NCI-H2196 (cell line): ENCODE measurements around the gene PARK7.
"Not testable (repeated sequence)": the region's sequence is repeated elsewhere in the genome, so short reads cannot be mapped to it uniquely, and the experiment has no call there.

Source experiments
- DNase-seq: peaks from one replicate; lab custom pipeline; 2025; ENCODE audit not compliant: unreplicated experiment; lab: John Stamatoyannopoulos, UW

PARK7 gene

GRCh38 chr1:7961216-7962013, at the start of gene PARK7:
Gene PARK7 (plus strand): TSS chr1:7961711. CDS start chr1:7962786, 1,075 bp downstream.
- DNase-seq = peak; percentile 99

DNA sequence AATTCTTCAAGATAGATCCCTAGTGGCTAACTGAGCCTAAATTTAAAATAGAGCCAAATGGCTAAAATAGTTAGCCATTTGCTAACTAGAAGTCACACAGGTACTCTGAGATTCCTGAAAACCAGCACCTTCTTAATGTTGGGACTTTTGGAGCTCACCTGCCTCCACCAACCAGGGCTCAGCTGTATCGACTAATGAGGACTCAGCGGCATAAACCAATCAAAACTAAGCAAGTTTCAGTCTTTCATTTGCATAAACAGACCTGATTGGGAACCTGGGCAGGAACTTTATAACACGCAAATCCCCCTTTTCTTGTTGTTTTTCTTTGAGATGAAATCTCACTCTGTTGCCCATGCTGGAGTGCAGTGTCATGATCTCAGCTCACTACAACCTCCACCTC, 49.4 kb upstream of the PARK7 start:
- DNase-seq = no peak

DNA sequence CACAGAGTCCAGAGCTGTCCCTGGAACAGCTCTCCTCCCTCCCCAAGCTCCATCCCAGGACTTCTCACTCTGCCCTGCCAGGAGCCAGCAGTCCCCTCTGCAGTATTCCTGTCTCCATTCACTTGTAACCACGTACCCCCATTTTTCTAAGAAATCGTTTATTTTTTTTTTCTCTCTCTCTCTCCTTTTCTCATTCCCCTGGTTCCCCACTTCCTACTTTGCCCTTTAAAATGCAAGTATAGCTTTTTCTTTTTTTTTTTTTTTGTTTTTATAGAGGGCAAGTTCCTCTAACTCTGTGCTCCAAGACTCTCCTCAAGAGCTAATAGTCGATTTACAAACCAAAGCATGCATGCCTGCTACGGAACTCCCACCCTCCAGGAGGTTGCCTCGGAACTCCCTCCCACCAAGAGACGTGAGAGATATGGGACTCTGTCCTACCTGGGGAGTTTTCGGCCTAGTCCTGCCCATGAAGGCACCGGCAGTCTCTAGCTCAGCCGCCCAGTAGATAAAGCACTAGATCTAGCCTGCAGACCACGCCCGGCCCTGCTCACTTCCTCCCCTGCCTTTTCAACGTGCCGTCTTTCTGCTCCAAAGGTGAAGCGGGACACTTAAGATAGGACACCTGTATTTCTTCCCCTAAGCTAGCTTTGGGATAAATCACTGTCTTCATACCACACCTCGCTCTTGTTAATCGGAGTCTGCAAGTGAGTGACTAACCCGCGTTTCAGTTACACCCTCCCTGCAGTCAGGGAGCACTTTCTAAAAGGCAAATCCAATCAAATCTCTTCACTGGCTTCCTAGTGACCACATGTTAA, 48.6 kb upstream of the PARK7 start:
- no peak for DNase-seq

GRCh38 chr1:7915826-7916500, 45.5 kb upstream of the PARK7 start:
- no peak for DNase-seq

DNA sequence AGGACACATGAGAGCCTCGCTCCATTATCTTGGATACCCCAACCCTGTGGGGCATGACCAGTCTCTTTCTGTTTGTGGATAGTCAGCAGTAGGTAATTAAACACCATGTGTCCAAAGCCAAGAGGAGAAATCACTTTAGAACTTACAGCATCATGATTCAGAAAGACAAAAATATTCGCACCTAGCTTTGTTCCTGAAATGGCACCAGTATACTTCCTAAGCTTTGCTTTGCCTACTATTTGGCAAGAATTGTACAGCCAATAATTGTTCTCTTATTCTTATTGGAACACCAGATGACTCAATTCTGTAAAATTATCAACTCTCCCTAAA, 45.0 kb upstream of the PARK7 start:
- DNase-seq = no peak

GRCh38 chr1:7917971-7918370, 43.5 kb upstream of the PARK7 start:
- DNase-seq = not testable (repeated sequence)

- no peak for DNase-seq
Observed at GRCh38 chr1:7919880-7920279, 41.6 kb upstream of the PARK7 start.

DNA sequence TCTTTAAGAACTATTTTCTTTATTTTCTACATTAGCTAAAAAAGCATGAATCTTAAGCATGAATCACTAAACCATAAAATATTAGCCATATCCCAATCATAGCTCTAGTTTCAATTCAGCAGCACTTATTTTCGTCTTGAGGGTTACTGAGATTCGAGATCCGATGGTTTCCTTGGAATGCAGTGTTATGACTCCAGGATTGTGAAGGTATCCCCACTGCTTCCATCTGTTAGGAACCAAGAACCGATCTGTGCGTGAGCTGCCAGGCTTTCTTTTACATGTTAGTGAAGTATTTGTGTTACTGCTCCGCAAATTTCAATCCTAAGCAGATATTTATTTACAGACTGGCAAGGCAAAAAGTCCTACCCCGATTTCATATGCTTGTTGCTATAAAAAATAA, 39.7 kb upstream of the PARK7 start:
- no peak for DNase-seq

GRCh38 chr1:7922301-7922700, 39.2 kb upstream of the PARK7 start:
- DNase-seq = no peak

DNA sequence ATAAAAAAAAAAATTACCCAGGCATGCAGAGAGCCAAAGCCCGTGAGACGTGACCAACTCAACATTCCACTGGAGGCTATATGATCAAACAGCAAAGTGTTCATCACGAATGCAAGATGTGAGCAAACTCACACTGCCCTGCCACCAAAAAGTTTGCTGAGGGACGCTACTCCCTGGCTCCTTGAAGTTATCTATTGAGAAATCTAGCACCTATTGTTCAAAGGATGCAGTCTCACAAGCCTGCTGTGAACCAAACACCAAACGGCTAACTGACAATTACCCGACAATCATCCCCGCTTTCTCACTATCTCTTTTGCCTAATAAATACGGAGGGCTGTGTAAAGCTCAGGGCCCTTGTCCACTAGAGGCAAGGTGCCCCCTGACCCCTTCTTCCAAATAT, 34.5 kb upstream of the PARK7 start:
- not testable (repeated sequence) for DNase-seq

DNA sequence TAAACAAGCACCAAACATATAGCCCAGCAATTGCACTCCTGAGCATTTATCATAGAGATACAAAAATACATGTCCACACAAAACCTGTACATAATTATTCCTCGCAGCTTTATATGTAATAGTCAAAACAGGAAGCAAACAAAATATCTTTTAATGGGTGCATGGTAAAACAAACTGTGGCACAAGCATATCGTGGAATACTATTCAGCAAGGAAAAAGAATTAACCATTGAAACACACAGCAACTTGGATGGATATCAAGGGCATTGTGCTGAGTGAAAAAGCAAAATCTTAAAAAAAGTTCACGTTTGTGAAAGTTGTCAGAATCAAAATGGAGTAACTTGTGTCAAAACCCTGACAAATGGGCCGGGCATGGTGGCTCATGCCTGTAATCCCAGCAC, 33.3 kb upstream of the PARK7 start:
- no peak for DNase-seq

GRCh38 chr1:7929637-7930036, 31.9 kb upstream of the PARK7 start:
- no peak for DNase-seq

- DNase-seq = no peak
Observed at GRCh38 chr1:7930645-7931445, 30.7 kb upstream of the PARK7 start.

DNA sequence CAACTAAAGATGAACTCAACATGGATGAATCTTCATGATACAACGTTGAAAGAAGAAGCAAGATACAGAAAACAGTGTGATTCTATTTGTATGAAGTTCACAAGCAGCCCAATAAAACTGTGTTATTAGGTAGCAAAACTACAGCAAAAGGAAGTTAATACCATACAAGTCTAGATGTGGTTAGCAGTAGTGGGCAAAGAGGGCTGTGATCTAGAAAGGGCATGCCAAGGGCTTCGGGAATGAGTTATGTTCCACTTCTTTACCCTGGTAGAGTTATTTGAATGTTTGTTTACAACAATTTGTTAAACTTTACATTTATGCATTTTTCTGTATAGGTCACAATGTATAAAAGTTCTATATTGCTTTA, 30.1 kb upstream of the PARK7 start:
- no peak for DNase-seq

DNA sequence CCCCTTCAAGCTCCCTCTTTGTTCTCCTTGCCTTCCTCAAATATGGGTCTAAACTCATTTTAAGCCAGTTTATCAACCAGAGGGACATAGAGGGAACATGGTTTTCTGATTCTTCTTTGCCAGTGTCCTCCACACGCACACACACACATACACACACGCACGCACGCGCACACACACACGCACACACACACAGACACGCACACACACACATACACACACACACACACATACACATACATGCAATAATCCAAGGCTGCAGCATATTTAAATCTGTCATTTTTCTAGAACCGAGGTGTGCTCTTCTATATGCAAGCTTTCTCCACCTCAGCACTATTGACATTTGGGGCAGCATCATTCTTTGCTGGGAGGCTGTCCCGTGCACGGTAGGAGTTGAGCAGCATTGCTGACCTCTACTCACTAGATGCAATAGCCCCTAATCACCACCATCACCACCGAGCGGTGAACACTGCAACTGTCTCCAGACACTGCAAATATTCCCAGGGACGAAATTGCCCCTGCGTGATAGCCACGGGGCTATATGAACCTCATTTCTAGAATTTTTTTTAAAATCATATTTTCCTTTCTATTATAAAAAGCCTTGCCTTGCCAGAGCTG, 28.9 kb upstream of the PARK7 start:
- no peak for DNase-seq

DNA sequence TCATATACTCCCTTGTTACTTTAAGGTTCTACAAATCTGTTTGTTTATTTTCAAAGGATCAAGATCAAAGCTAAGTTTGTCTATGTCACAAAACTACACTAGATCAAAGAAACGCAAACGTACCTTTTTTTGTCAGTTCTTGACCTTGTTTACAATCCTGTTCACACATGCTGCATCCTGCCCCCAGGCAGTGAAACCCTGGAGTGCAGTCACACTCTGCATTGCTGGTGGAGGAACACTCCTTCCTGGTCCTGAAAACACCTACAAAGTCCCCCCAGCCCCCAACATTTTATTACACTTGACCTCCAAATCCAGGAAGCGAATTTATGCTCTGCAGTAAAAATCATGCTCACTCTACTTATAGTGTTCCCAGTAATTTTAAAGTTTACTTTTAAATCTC, 23.4 kb upstream of the PARK7 start:
- no peak for DNase-seq

GRCh38 chr1:7940034-7940433, 21.5 kb upstream of the PARK7 start:
- DNase-seq = no peak

GRCh38 chr1:7940745-7941436, 20.6 kb upstream of the PARK7 start, which contains the start of gene TNFRSF9:
Gene TNFRSF9 (minus strand): TSS chr1:7940839. CDS start chr1:7939994, 845 bp downstream.
- no peak for DNase-seq

- DNase-seq = no peak
Observed at GRCh38 chr1:7941437-7941793, 20.1 kb upstream of the PARK7 start.
